Adrenal gland (tissue), 5 donors: Measurements from ENCODE around the gene GAGE12F.
"Not testable (repeated sequence)": the region's sequence is repeated elsewhere in the genome, so short reads cannot be mapped to it uniquely, and the experiment has no call there.

Experiments
- CTCF ChIP-seq, 6 experiments: fragments of 450-650 bp in 4 of 6; fragments of 200-600 bp in 2 of 6; sonication (generic) in 1 of 6; IDR thresholded peaks; 1 replicate in 5 of 6; 2 replicates in 1 of 6; pipeline versions ENCODE4 v1.5.1 to v1.8.0; 2016 to 2021; ENCODE audit warnings: antibody characterized with exemption in 6 of 6, mild to moderate bottlenecking in 2 of 6, moderate library complexity in 1 of 6
- POLR2A ChIP-seq, 2 donors: fragments of 450-650 bp; IDR thresholded peaks; one replicate each; pipeline ENCODE4 v1.6.1; 2017; ENCODE audit warnings: antibody characterized with exemption in 2 of 2, mild to moderate bottlenecking in 2 of 2, moderate library complexity in 1 of 2
- donor health status: DM: no; HTN: no; CAD: no.

- TF ChIP-seq CTCF, POLR2A (IDR thresholded peaks at IDR 0.05): not testable (repeated sequence)
Measured at GRCh38 chrX:49550989-49551388, 9.7 kb upstream of the GAGE12F start, which contains the start of gene GAGE12E.
